AG09319 (cell line): Measurements from ENCODE around the gene CDH16.

Experiments
- DNase-seq: peaks from one replicate; pipeline ENCODE4 v3.0.0-alpha.2; 2010; ENCODE audit warnings: low read depth; ENCODE audit errors: extremely low read depth
- TF ChIP-seq, protein P1 (sequence below): IDR thresholded peaks from 2 replicates; pipeline ENCODE4 v1.5.1; 2011; ENCODE audit warnings: low read depth, mild to moderate bottlenecking, inconsistent platforms, low read length, moderate library complexity

Gene CDH16

DNA sequence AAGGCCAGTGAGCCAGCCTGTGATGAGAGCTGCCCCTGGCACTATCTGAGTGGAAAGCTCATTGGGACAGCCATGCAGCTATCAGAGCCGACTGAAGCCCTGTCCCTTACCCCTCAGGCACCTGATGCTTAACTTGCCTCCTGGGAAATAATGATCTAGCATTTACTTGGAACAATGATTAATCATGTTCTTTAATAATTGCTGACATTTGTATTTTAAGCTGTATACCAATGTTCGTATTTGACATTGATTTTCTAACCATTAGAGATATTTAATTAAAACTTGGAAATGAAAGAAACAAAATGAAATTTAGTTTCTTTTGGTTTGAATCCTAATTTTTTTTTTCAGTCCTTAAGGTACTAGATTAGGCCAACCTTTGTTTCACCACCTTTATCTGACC is 27.9 kb downstream of the CDH16 start:
- no peak for DNase-seq
- TF ChIP-seq, protein P1, sequence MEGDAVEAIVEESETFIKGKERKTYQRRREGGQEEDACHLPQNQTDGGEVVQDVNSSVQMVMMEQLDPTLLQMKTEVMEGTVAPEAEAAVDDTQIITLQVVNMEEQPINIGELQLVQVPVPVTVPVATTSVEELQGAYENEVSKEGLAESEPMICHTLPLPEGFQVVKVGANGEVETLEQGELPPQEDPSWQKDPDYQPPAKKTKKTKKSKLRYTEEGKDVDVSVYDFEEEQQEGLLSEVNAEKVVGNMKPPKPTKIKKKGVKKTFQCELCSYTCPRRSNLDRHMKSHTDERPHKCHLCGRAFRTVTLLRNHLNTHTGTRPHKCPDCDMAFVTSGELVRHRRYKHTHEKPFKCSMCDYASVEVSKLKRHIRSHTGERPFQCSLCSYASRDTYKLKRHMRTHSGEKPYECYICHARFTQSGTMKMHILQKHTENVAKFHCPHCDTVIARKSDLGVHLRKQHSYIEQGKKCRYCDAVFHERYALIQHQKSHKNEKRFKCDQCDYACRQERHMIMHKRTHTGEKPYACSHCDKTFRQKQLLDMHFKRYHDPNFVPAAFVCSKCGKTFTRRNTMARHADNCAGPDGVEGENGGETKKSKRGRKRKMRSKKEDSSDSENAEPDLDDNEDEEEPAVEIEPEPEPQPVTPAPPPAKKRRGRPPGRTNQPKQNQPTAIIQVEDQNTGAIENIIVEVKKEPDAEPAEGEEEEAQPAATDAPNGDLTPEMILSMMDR: no peak

DNA sequence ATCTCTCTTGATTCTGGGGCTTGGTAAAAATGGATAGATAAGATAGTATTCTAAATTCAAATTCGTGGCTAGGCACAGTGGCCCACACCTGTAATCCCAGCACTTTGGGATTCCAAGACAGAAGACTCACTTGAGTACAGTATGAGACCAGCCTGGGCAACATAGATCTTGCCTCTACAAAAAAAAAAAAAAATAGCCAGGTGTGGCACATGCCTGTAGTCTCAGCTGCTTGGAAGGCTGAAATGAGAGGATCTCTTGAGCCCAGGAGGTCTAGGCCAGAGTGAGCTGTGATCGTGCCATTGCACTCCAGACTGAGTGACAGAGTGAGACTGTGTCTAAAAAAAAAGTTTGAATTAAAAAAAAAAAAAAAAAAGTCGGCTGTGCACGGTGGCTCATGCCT is 29.1 kb downstream of the CDH16 start:
- DNase-seq: no peak
- TF ChIP-seq, protein P1: no peak

DNA sequence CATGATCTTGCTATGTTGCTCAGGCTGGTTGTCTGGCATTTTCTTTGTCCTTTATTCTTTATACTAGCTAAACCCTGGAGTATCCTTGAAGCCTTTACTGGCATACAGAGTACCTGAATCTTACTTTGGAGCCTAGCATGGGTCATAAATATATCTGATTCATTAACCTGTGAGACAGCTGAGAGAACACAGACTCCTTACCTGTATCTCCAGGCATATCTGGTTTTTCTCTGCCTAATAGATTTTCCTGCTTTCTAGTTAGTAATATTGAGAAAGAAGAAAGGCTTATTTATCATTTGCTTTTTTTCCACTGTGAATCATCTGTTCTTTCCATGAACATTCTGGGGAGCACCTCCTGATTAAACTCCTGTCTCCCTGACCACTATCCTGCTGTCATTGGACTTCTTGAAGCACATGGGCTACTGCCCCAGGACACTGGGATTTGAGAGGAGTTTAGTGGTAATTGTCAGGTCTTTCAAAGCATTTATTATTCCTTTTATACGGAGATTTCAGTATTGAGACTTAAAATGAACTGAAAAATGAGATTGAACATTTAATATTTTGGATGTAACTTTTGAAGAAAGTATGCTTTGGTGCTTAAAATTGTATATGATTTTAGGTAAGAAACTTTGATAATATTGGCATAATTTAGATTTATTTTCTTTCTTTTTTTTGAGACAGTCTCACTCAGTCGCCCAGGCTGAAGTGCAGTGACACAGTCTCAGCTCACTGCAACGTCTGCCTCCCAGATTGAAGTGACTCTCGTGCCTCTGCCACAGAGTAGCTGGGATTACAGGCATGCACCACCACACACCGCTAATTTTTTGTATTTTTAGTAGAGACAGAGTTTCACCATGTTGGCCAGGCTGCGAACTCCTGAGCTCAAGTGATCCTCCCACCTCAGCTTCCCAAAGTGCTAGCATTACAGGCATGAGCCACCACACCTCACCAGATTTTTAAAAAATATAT is 29.8 kb downstream of the CDH16 start:
- no peak for DNase-seq
- TF ChIP-seq, protein P1: no peak

DNA sequence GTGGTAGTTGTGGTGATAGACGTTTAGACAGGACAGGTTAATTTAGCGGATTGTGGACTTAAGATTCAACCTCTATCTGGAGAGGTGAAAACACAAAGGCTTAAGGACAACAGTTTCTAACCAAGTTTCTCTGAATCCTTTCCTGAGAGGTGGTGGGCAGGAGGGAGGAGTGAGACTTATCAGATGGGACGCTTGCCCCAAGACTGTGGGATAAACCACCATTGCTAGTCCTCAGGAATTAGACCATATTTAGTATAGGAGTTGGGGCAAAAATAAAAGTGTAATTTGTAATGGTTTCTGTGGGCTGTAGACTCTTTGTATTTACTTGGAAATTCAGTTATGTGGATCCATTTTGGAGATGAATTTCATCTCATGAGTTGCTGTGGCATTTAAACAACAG is 31.8 kb downstream of the CDH16 start:
- no peak for DNase-seq
- TF ChIP-seq, protein P1: no peak

DNA sequence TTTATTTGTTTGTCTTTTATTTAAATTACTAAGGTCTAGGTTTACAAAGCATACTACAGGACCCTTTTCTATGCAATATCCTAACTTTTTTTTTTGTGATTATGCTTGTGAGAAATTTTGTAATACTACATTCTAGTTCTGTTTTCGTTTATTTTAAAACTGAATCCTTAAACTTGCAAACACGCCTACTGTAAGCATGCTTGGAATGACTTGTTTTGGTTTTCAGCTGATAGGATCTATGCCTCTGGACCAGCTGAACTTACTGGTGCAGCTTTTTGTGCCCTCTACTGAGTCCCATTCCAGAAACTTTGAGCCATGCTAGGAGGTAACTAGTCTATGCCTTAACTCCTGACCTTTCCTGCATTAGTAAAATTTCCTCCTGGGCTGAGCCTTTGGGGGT is 32.4 kb downstream of the CDH16 start:
- TF ChIP-seq, protein P1: no peak

DNA sequence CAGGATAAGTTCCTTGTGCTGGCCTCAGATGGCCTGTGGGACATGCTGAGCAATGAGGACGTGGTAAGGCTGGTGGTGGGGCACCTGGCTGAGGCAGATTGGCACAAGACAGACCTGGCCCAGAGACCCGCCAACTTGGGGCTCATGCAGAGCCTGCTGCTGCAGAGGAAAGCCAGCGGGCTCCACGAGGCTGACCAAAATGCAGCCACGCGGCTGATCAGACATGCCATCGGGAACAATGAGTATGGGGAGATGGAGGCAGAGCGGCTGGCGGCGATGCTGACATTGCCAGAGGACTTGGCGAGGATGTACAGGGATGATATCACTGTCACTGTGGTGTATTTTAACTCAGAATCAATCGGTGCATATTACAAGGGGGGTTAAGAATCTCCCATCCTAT is 33.2 kb downstream of the CDH16 start:
- TF ChIP-seq, protein P1: no peak
- DNase-seq: no peak

More for the DNA sequence above, 32.4 kb downstream of the CDH16 start:
- peak; percentile 24 for DNase-seq

DNA sequence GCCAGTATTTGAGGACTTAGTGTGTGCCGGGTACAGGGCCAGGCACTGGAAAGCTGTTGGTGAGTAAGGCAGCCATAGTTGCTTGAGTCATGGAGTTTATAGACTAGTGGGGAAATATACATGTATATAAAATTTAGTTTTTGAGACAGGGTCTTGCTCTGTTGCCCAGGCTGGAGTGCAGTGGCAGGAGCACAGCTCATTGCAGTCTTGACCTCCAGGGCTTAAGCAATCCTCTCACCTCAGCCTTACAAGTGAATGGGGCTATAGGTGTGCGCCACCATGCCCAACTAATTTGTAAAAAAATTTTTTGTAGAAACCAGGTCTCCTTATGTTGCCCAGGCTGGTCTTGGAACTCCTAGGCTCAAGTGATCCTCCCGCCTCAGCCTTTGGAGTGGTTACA is 36.0 kb downstream of the CDH16 start:
- TF ChIP-seq, protein P1: no peak
- no peak for DNase-seq
